SK-N-DZ (cell line): ENCODE results near the gene PDGFC.

Experiments used
- DNase-seq: peaks from one replicate; pipeline ENCODE4 v3.0.0-alpha.2; 2015; ENCODE audit warnings: low spot score
- small RNA-seq, 2 experiments: library from RNA; depleted of rRNA; stranded (forward); fragments of <200 nt; gene quantifications; one replicate each; pipeline ENCODE3, GENCODE V24; 2014

PDGFC gene

GRCh38 chr4:156751486-156751885 lies 220.1 kb downstream of the PDGFC start:
- DNase-seq = no peak

DNA sequence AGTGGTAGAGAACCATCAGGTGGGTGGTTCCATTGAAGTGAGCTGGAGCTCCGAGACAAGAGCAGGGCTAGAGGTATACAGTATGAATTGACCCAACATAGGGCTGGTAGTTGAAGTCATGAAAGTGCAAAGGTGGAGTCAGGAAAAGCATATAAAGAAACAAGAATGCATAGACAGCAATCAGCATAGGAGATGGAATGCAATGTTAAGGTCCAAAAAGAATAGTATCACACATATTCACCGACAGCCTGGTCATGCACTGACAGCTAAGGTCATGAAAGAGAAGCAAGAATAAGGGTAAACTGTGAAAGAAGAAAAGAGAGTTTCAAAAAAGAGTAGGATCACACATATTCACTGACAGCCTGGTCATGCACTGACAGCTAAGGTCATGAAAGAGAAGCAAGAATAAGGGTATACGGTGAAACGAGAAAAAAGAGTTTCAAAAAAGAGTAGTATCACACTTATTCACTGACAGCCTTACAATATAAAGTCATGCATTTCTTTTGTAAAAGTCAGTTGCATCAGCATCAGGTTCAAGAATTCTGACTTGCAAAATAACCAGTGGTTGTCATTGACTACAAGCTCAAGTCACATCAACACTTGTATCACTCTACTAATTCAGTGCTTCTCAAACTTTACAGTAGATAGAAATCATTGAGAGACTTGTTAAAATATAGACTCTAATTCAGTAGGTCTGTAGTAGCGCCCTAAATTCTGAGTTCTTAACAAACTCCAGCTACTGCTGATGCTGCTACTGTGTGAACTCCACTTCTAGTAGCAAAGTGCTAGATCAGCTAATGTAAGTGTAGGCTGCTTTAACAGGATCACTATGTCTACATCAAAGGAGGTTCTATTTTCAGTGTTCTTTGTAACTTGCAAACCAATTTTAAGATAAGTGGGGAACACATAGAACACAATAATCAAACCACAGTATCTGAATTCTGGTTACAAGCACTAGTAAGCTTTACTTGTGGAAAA lies 221.9 kb downstream of the PDGFC start:
- DNase-seq = no peak

GRCh38 chr4:156746111-156746510 lies 225.5 kb downstream of the PDGFC start:
- peak; percentile 87 for DNase-seq

DNA sequence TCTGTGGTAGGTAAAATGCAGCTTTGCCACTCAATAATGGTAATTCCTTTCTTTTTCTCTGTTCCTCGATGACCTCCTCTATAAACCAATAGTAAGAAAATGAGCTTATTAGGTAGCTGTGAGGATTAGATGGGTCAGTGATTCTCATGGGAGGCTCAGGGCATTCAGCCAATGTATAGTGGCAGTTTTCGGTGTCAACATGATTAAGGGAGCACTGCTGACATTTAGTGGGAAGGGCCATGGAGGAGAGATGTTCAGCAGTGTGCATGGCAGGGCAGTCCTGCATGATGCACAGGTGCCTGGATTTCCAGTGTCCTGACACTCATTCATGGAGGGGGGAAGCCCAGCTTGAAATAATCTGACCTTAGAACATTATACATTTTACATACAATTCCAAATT lies 232.8 kb downstream of the PDGFC start:
- no peak for DNase-seq

- DNase-seq = no peak
Measured at GRCh38 chr4:156734965-156735895, 236.4 kb downstream of the PDGFC start.

DNA sequence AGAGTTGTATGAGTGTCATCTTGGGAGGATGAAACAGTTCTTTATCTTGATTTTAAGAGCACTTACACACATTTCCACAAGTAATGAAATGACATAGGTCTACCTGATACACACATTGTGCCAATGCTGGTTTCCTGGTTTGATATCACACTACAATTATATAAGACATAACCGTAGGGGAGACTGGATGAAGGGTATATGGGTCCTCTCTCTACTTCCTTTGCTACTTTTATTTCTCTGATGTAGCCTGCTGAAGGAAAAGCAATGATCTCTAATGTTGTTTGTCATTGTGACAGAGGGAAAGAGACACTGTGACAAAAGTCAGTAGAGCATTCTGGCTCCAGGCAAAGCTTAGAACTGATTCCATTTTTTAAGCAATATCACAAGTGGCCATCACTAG lies 238.0 kb downstream of the PDGFC start:
- DNase-seq = no peak

DNA sequence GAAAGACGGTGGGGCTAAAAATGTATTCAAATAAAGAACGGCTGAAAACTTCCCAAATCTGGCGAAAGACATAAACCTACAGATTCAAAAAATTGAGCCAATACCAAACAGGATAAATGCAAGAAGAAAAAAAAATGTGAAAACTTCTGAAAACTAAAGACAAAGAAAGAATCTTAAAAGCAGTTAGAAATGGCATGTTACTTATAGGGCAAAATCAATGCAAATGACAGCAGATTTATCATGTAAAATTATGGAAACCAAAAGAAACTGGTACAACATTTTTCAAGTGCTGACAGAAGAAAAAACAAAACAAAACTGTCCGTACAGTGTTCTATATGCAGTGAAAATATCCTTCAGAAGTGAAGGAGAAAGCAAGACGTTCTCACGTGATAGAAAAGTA lies 239.0 kb downstream of the PDGFC start:
- DNase-seq = no peak

DNA sequence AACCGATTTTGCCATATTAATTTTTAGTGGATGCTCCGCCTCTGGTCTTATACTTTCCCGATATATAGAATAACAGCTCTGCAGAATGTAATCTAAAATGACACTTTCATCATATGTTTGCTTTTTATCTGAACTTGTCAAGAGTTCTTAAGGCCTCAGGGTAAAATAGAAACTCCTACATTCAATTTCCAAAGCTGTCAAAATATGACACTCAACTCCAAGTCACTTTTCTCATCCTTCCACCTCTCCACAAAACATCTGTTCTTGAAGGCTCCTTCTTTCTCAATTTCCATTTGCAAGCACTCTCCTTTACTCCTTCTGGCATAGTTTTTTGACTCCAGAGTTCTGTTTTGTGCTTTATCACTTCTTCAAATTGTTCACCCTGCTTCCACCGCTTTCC lies 242.2 kb downstream of the PDGFC start:
- DNase-seq = no peak

GRCh38 chr4:156725257-156725656 lies 246.3 kb downstream of the PDGFC start:
- DNase-seq = no peak

GRCh38 chr4:156723951-156724668 lies 247.5 kb downstream of the PDGFC start:
- no peak for DNase-seq

DNA sequence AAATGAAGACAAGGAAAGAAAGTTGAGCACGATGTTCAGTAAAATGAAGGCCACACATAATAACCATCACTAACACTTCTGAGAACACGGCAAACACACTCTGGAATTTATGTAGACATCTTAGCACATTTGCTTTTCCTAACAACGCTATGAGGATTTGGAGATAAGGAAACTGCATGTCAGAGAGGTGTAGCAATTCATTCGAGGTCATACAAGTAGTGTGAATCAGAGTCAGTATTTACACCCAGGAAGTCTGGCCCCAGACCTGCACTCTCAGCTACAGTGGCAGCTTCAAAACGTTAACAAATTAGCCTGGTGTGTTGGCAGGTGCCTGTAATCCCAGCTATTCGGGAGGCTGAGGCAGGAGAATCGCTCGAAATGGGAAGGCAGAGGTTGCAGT lies 253.4 kb downstream of the PDGFC start:
- DNase-seq = no peak

- no peak for DNase-seq
Measured at GRCh38 chr4:156711193-156711590, 260.4 kb downstream of the PDGFC start.

Small RNAs within 50 kb of the gene (small RNA-seq; reads per million reads assigned to genes)
- gene AC092608.2 = 0 reads per million in 2 experiments
